Measurements from ENCODE around the gene TRPM4.
"Not testable (repeated sequence)": the region's sequence is repeated elsewhere in the genome, so short reads cannot be mapped to it uniquely, and the experiment has no call there.

Gene TRPM4

GRCh38 chr19:49142866-49143335, 14.7 kb upstream of the TRPM4 start:
- no peak overlapping the region for H2AFZ ChIP-seq (ENCODE audit: low read length, unreplicated experiment)
- no peaks in the 10 kb centered on the region for H3K4me1 ChIP-seq (ENCODE audit: control insufficient read depth, insufficient read depth, low read length, unreplicated experiment)
- H3K27ac ChIP-seq (ENCODE audit: low read depth, low read length): no peak overlapping the region
- H3K79me2 ChIP-seq (ENCODE audit: control insufficient read depth, insufficient read depth, low read length, unreplicated experiment): no peaks in the 10 kb centered on the region
- no peaks in the 10 kb centered on the region for H3K27me3 ChIP-seq (ENCODE audit: insufficient read depth, low read length)
- peak overlapping the region; percentile 90 for H3K4me3 ChIP-seq (ENCODE audit: low read depth, low read length)
- H3K36me3 ChIP-seq (ENCODE audit: insufficient read depth, low read length): no peaks in the 10 kb centered on the region

- no peak overlapping the region for H2AFZ ChIP-seq (ENCODE audit: low read length, unreplicated experiment)
- no peaks in the 10 kb centered on the region for H3K27me3 ChIP-seq (ENCODE audit: insufficient read depth, low read length)
- no peaks in the 10 kb centered on the region for H3K36me3 ChIP-seq (ENCODE audit: insufficient read depth, low read length)
- no peaks in the 10 kb centered on the region for H3K4me1 ChIP-seq (ENCODE audit: control insufficient read depth, insufficient read depth, low read length, unreplicated experiment)
- no peaks in the 10 kb centered on the region for H3K79me2 ChIP-seq (ENCODE audit: control insufficient read depth, insufficient read depth, low read length, unreplicated experiment)
- peak overlapping the region; percentile 68 for H3K4me3 ChIP-seq (ENCODE audit: low read depth, low read length)
- no peak overlapping the region for H3K27ac ChIP-seq (ENCODE audit: low read depth, low read length)
Measured at GRCh38 chr19:49145573-49146407, 11.8 kb upstream of the TRPM4 start.

GRCh38 chr19:49146408-49146770, 11.2 kb upstream of the TRPM4 start:
- not testable (repeated sequence) for H3K79me2 ChIP-seq (ENCODE audit: control insufficient read depth, insufficient read depth, low read length, unreplicated experiment); H3K36me3 ChIP-seq (ENCODE audit: insufficient read depth, low read length); H3K27ac ChIP-seq (ENCODE audit: low read depth, low read length); H3K27me3 ChIP-seq (ENCODE audit: insufficient read depth, low read length); H2AFZ ChIP-seq (ENCODE audit: low read length, unreplicated experiment); H3K4me1 ChIP-seq (ENCODE audit: control insufficient read depth, insufficient read depth, low read length, unreplicated experiment)
- peak overlapping the region; percentile 68 for H3K4me3 ChIP-seq (ENCODE audit: low read depth, low read length)

- H3K27ac ChIP-seq (ENCODE audit: low read depth, low read length): no peak overlapping the region
Measured at GRCh38 chr19:49148044-49148682, 9.4 kb upstream of the TRPM4 start.

GRCh38 chr19:49148784-49149651, 8.6 kb upstream of the TRPM4 start:
- Histone ChIP-seq H3K27ac (ENCODE audit: low read depth, low read length) (no peak overlapping the region), H3K79me2 (ENCODE audit: control insufficient read depth, insufficient read depth, low read length, unreplicated experiment) (no peaks in the 10 kb centered on the region), H2AFZ (ENCODE audit: low read length, unreplicated experiment) (peak overlapping the region; percentile 80), H3K27me3 (ENCODE audit: insufficient read depth, low read length) (no peaks in the 10 kb centered on the region), H3K4me3 (ENCODE audit: low read depth, low read length) (peak overlapping the region; percentile 89), H3K36me3 (ENCODE audit: insufficient read depth, low read length) (no peaks in the 10 kb centered on the region), H3K4me1 (ENCODE audit: control insufficient read depth, insufficient read depth, low read length, unreplicated experiment) (no peaks in the 10 kb centered on the region)

More at GRCh38 chr19:49148044-49148682, 9.4 kb upstream of the TRPM4 start:
- H2AFZ ChIP-seq (ENCODE audit: low read length, unreplicated experiment): no peak overlapping the region
- no peak overlapping the region for H3K4me3 ChIP-seq (ENCODE audit: low read depth, low read length)
- no peaks in the 10 kb centered on the region for H3K27me3 ChIP-seq (ENCODE audit: insufficient read depth, low read length)
- H3K4me1 ChIP-seq (ENCODE audit: control insufficient read depth, insufficient read depth, low read length, unreplicated experiment): no peaks in the 10 kb centered on the region
- no peaks in the 10 kb centered on the region for H3K36me3 ChIP-seq (ENCODE audit: insufficient read depth, low read length)
- H3K79me2 ChIP-seq (ENCODE audit: control insufficient read depth, insufficient read depth, low read length, unreplicated experiment): no peaks in the 10 kb centered on the region

GRCh38 chr19:49149652-49150105, 7.9 kb upstream of the TRPM4 start:
- Histone ChIP-seq H3K36me3 (ENCODE audit: insufficient read depth, low read length) (no peaks in the 10 kb centered on the region), H3K79me2 (ENCODE audit: control insufficient read depth, insufficient read depth, low read length, unreplicated experiment) (no peaks in the 10 kb centered on the region), H3K4me3 (ENCODE audit: low read depth, low read length) (peak overlapping the region; percentile 89), H3K4me1 (ENCODE audit: control insufficient read depth, insufficient read depth, low read length, unreplicated experiment) (no peaks in the 10 kb centered on the region), H3K27ac (ENCODE audit: low read depth, low read length) (no peak overlapping the region), H2AFZ (ENCODE audit: low read length, unreplicated experiment) (peak overlapping the region; percentile 80), H3K27me3 (ENCODE audit: insufficient read depth, low read length) (no peaks in the 10 kb centered on the region)

GRCh38 chr19:49150106-49150943, 7.3 kb upstream of the TRPM4 start:
- H3K4me1 ChIP-seq (ENCODE audit: control insufficient read depth, insufficient read depth, low read length, unreplicated experiment): no peaks in the 10 kb centered on the region
- H3K36me3 ChIP-seq (ENCODE audit: insufficient read depth, low read length): no peaks in the 10 kb centered on the region
- H2AFZ ChIP-seq (ENCODE audit: low read length, unreplicated experiment): peak overlapping the region; percentile 80
- H3K79me2 ChIP-seq (ENCODE audit: control insufficient read depth, insufficient read depth, low read length, unreplicated experiment): no peaks in the 10 kb centered on the region
- H3K27ac ChIP-seq (ENCODE audit: low read depth, low read length): no peak overlapping the region
- no peaks in the 10 kb centered on the region for H3K27me3 ChIP-seq (ENCODE audit: insufficient read depth, low read length)
- H3K4me3 ChIP-seq (ENCODE audit: low read depth, low read length): peak overlapping the region; percentile 89

GRCh38 chr19:49150944-49151243, 6.7 kb upstream of the TRPM4 start:
- H3K79me2 ChIP-seq (ENCODE audit: control insufficient read depth, insufficient read depth, low read length, unreplicated experiment): no peaks in the 10 kb centered on the region
- H2AFZ ChIP-seq (ENCODE audit: low read length, unreplicated experiment): no peak overlapping the region
- no peaks in the 10 kb centered on the region for H3K4me1 ChIP-seq (ENCODE audit: control insufficient read depth, insufficient read depth, low read length, unreplicated experiment)
- no peaks in the 10 kb centered on the region for H3K27me3 ChIP-seq (ENCODE audit: insufficient read depth, low read length)
- H3K4me3 ChIP-seq (ENCODE audit: low read depth, low read length): peak overlapping the region; percentile 89
- no peak overlapping the region for H3K27ac ChIP-seq (ENCODE audit: low read depth, low read length)
- H3K36me3 ChIP-seq (ENCODE audit: insufficient read depth, low read length): no peaks in the 10 kb centered on the region

GRCh38 chr19:49151267-49152118, 6.1 kb upstream of the TRPM4 start:
- Histone ChIP-seq H3K4me1 (ENCODE audit: control insufficient read depth, insufficient read depth, low read length, unreplicated experiment) (no peaks in the 10 kb centered on the region), H3K36me3 (ENCODE audit: insufficient read depth, low read length) (no peaks in the 10 kb centered on the region), H3K27ac (ENCODE audit: low read depth, low read length) (no peak overlapping the region), H2AFZ (ENCODE audit: low read length, unreplicated experiment) (no peak overlapping the region), H3K4me3 (ENCODE audit: low read depth, low read length) (peak overlapping the region; percentile 89), H3K79me2 (ENCODE audit: control insufficient read depth, insufficient read depth, low read length, unreplicated experiment) (no peaks in the 10 kb centered on the region), H3K27me3 (ENCODE audit: insufficient read depth, low read length) (no peaks in the 10 kb centered on the region)

All from ACC112 (cell line).